Epithelial cell of prostate (primary cell): Measurements from ENCODE around the gene PDILT.
"Not testable (repeated sequence)": the region's sequence is repeated elsewhere in the genome, so short reads cannot be mapped to it uniquely, and the experiment has no call there.

Experiments
- DNase-seq: peaks from one replicate; pipeline ENCODE4 v3.0.0-alpha.2; 2011; ENCODE audit warnings: low read depth, low spot score
- H3K27ac ChIP-seq: fragments of 450-650 bp; 2 replicates; pipeline ENCODE4 v1.5.1; 2017; ENCODE audit warnings: mild to moderate bottlenecking

PDILT gene

DNA sequence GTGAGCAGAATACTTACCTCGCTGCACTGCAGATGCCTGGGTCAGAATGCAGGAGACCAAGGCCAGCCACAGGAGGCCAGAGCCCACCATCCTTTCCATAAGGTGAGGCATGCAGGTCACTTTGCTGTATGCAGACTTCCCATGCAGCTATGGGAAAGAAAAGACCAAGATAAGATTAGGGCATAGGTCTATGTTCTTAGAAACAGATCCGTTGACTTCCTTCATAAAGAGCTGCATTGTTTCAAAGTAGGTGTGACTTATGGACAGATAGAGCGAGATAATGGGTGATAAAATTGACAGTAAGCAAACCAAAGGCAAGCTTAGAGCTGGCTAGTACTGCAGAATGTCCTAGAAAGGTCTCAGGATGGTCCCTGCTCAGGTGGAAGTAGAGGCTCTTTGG is 78.2 kb downstream of the PDILT start:
- no peak for DNase-seq
- H3K27ac ChIP-seq, result no peak overlapping the region

DNA sequence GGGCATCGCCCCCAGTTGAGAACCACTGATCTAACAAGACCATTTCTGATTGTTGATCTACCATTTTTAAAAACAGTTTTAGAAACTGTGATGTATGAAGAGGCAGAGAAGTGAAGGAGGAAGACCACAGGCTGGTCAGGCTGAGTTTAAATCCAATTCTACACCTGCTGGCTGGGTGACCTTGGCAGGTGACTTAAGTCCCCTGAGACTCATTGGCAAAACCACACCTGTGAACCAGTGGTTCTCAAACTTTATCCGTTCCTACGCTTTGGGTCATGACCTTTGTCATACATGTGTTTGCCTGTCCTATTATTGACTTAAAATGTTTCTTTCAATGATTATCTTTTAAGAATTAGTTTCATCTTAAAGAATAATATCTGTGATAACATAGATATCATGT is 79.5 kb downstream of the PDILT start:
- no peak for DNase-seq
- H3K27ac ChIP-seq, result no peak overlapping the region

DNA sequence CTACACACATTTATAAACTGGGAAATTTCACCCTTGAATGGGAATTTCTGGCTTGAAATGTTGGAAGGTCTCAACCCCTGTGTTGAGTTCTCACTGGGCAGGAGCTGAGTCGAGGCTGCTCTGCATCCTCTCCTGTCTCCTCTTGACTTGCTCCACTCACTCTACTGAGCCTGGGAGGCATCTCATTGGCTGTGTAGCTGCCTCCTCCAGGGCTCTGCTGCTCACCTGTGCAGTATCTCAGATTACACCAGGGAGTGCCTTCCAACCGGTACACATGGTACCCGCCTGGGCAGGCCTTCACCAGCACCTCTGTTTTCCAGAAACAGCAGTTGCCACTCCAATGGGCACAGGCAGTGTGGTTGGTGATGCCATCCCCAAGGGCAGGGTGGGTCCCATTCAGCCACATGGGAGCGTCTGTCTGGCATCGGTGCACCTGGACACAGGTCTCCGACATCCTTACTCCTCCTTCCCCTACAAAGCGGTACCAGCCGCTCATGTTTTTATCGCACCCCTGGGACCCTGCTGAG is 80.9 kb downstream of the PDILT start:
- DNase-seq, result no peak

DNA sequence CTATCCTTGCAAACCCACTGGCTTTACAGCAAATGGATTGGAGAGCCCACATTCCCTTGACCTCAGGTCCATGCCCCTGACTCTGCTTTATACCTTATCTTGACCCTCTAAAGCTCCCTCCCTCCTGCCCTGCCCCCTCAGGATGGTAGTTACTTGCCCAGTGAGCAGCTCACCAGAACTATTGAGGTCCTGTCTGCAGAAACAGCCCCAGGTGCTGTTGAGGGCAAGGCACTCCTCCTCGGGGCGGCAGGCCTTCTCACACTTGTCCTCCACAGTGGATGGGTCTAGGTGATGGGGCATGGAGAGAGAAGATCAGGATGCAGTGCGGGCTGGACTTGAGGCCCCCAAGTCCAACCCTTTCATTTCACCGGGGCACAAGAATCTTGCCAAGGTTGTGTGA is 81.8 kb downstream of the PDILT start:
- DNase-seq, result no peak
- H3K27ac ChIP-seq, result no peak overlapping the region

More for the DNA sequence above, 80.9 kb downstream of the PDILT start:
- H3K27ac ChIP-seq, result no peak overlapping the region

DNA sequence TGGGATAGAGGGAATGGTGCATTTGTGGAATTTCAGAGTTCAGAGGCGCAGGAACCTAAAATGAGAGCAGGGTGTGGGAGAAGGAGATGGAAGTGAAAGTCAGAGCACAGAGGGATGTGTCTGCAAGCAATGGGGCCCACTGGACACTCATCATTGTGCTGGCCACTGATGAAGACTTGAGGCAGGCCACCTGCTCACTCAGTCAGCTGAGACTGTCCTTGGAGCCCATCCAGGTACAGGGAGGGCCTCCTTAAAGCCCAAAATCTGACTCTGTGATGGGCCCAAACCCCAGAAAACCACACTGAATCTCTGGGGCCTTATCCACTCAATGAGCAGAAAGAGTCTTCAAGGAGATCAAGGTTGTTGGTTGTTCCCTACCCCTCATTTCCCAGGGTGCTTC is 82.9 kb downstream of the PDILT start:
- no peak for DNase-seq
- no peak overlapping the region for H3K27ac ChIP-seq

DNA sequence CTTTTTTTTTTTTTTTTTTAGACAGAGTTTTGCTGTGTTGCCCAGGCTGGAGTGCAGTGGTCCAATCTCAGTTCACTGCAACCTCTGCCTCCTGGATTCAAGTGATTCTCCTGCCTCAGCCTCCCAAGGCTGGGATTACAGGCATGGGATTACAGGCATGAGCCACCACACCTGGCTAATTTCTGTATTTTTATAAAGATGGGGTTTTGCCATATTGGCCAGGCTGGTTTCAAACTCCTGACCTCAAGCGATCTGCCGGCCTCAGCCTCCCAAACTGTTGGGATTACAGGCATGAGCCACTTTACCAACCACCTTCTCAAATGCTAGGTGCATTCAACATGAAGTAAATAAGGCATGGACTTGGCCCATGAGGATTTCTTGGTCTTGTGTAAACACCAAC is 83.5 kb downstream of the PDILT start:
- H3K27ac ChIP-seq, result not testable (repeated sequence)

DNA sequence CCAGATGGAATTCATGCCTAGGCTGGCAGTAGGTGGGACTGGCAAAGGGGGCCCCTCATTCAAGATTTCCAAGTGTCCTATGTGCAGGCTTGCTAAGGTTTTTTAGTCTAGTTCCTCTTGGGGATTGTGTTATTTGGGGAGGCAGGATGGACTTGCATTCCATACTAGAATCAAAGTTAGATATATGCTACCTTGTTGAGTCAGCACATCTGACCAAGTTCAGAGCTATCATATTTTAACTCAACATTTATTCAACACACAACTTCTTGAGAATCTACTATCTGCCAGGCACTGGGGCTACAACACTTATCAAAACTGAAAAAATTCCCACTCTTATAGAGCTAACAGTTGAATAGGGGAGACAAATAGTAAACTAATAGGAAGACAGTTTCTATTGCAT is 83.9 kb downstream of the PDILT start:
- no peak overlapping the region for H3K27ac ChIP-seq
- no peak for DNase-seq

More for the DNA sequence above, 83.5 kb downstream of the PDILT start:
- not testable (repeated sequence) for DNase-seq

DNA sequence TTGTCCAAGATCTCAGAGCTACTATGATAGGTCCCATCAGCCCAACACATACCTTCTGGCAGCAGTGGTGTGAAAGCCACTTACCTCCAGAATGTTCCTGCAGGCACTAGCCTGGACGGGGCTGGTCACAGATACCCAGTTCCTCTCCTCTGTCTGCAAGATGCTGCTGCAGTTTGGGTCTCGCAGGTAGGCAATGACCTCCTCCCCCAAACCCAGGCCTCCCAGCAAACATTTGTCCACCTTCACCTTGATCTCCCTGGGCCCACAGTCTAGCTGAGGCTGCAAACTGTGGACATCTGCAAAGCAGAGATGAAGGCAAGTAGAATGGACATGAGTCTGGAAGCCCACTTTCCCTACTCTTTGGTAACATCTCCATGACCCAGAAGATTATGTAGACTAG is 84.4 kb downstream of the PDILT start:
- H3K27ac ChIP-seq, result no peak overlapping the region
- no peak for DNase-seq

DNA sequence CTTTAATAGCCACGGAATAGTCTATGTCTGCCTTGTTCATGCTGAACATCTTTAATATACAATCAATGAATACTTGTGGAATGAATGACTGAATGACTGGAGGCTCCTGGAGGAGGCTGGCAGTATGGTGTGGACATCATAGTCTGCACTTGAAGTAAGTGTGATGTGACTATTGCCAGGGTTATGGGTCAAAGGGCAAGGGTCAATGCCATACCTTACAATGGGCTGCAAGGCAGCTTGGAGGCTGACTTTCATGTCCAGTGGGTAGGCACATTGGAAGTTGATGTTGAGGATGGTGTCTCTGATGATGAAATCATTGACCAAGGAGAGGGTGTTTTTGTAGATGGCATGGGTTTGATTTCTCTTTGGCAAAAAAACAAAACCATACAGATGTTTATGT is 85.1 kb downstream of the PDILT start:
- H3K27ac ChIP-seq, result no peak overlapping the region
- DNase-seq, result no peak

DNA sequence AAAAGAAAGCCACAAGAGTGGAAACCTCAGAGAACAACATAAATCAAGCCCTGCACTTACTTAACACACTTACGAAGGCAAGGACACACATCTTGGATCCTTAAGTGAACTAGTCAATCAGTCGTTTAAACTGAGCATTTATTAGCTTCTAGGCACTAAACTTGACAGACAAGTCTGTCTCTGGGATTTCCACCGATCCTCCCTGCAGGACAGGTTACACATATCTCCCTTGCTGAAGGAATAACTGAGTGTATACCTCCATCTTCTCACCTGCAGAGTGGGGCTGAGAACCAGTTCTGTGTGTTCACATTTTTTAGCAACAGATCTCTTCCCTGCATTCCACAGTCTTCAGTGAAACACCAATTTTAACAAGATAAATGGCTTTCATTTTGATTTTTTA is 86.1 kb downstream of the PDILT start:
- no peak overlapping the region for H3K27ac ChIP-seq
- DNase-seq, result no peak

DNA sequence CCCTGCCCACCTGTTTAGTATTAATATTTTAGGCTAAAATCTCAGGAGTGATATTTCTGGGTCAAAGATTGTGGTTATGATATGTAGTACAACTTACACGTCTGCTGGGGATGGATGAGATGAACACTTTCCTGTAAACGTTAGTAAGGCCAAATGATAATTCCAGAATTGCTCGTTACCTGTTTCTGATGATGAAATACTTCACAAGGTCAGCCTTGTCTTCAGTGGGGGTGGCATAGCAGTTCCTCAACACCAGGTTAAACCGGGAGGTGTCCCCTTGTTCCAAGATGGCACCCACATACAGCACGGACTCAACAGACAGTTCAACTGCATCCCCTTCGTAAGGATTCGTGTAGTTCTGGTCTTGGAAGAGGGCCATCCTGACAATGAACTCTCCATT is 86.5 kb downstream of the PDILT start:
- H3K27ac ChIP-seq, result no peak overlapping the region
- DNase-seq, result no peak

DNA sequence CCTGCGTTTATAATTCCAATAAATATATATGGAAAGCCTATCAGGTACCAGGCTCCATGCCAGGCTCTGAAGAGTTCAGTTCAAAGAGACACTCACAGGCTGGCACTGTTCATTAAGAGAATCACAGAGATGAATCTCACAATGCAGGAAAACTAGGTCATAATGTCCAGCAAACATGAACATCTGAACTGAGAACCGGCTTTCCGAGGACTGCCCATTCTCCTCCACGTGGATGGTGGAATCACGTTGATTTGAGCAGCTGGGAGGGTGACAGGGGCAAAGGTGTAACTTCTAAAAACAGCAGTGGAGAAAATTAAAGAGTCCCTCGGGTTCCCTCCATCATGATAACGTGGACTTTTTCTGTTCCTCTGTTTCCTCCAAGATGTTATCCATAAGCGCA is 87.4 kb downstream of the PDILT start:
- H3K27ac ChIP-seq, result no peak overlapping the region
- no peak for DNase-seq

DNA sequence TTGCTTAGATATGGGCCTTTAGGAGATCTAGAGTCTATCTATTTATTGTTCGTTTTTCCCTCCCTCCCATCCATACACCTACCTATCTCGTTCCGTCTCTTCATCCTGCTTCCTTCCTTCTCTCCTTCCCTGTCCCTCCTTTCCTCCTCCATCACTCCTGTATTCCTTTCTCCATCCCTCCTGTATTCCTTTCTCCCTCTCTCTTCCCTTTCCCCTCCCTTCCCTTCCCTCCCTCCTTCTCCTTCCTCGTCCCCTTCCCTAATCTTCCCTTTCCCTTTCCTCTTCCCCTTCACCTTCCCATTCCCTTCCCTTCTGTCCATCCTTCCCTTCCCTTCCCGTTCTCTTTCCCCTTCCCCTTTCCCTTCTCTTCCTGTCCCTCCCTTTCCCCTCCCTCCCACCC is 87.8 kb downstream of the PDILT start:
- DNase-seq, result no peak
- H3K27ac ChIP-seq, result no peak overlapping the region

DNA sequence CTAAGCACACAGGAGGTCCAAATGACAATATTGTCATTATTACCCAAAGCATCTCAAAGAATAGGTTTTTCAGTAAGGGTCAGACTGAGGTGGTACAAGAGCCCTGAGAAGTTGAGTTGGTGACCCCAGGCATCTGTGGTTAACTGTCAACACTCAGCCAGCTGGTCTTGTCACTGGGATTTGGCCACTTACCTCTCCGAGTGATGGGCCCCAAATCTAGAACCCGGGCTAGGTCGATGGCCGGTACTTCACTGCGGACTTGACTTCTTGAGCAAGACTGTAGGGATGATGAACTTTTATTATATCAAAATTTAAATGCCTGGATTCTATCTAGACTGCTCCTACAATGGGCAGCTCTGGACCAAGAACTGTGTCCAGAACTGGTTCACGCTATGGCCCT is 88.8 kb downstream of the PDILT start:
- H3K27ac ChIP-seq, result no peak overlapping the region
- no peak for DNase-seq

DNA sequence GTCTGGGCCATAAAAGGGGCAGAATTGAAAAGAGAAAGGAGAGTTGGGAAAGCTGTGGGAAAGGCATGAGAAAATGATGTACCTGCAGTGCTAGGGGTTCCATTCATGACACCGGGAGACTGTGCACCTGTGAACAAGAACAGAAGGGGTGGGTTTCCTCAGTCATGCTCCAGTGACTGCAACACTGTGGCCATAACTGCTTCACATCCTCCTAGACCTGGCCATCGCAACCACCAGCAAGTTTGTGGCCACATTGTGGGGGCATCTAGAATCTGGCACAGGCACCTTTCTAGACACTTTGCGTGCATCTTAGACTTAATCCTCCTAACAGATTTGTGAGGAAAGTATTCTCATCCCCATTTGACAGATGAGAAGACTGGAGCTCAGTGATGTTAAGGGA is 90.0 kb downstream of the PDILT start:
- no peak for DNase-seq

DNA sequence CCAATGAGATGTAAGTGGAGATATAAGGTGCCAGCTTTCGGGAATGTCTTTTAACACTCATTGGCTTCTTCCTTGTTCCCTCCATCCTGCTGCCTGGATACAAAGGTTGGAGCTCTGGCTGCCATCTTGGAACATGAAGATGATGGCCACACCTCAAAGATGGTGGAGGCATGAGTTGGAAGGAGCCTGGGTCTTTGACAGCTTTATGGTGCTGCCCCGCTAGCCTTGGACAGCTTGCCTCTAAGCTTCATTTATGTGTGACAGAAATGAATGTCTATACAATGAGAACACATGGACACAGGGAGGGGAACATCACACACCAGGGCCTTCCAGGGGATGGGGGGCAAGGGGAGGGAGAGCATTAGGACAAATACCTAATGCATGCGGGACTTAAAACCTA is 90.8 kb downstream of the PDILT start:
- H3K27ac ChIP-seq, result no peak overlapping the region
- DNase-seq, result no peak

More for the DNA sequence above, 90.0 kb downstream of the PDILT start:
- no peak overlapping the region for H3K27ac ChIP-seq

DNA sequence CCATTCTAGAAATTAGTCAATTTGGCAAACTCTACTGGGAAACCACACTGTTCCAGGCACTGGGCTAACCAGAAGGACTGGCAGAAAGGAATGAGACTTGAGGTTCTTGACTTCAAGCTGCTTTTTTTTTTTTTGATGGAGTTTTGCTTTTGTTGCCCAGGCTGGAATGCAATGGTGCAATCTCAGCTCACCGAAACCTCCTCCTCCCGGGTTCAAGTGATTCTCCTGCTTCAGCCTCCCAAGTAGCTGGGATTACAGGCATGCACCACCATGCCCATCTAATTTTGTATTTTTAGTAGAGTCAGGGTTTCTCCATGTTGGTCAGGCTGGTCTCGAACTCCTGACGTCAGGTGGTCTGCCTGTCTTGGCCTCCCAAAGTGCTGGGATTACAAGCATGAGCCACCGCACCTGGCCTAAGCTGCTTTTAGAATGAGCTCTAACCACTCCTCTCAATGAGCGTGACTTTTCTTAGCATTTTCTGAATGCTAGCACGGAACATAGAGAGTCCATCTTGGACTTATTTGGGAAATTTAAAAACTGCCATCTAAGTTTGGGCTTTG is 91.9 kb downstream of the PDILT start:
- H3K27ac ChIP-seq, DNase-seq: not testable (repeated sequence)

DNA sequence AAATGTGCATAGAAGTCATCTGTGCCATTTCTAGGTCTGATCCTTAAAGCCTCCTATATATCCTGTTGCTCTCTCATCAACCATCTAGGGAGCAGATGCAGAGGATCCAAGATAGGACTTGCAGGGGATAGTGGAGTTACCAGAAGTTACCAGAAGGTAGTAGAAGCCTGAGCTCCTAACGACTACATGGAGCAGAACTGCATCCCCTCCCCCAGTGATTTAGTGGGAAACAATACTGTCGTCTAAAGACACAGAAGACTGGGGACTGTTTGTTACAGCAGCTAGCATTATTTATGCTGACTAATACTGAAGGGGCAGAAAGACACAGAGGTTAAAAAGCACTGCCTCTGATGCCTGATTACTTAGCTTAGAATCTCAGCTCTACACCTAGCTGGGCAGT is 93.0 kb downstream of the PDILT start:
- DNase-seq, result no peak
- no peak overlapping the region for H3K27ac ChIP-seq

DNA sequence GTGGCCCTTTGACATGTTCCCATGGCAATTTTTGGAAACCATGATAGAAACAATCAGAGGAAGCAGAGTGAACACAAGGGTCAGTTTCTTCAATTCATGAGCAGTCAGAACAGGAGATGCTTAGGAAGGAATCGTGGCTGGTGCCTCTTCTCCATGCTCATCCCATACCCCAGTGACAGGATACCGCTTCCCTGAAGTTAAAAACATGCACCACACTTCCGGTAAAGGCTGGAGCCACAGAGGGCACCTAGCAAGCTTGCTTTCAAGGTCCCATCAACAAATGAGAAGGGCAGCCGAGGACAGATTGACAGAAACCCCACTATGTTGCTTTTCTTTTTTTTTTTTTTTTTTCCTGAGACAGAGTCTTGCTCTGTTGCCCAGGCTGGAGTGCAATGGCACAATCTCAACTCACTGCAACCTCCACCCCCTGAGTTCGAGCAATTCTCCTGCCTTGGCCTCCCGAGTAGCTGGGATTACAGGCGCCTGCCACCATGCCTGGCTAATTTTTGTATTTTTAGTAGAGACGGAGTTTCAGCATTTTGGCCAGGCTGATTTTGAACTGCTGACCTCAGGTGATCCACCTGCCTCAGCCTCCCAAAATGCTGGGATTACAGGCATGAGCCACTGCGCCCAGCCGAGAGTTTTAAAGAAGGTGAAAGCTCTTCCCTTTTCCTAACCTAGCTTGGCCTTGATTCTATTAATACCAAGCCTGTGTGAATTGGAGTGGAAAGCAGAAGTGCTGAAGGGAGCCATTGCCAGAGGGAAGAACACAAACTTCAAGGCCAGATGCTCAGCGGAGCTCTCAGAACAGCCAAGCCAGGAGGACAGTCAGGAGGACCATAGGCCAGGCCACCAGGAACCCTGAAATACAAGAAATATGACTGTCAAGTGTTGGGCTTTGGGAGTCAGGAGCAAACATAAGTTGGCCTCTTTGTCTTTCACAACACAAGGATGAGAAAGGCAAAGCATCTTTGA is 93.8 kb downstream of the PDILT start:
- DNase-seq, result no peak
- no peak overlapping the region for H3K27ac ChIP-seq

DNA sequence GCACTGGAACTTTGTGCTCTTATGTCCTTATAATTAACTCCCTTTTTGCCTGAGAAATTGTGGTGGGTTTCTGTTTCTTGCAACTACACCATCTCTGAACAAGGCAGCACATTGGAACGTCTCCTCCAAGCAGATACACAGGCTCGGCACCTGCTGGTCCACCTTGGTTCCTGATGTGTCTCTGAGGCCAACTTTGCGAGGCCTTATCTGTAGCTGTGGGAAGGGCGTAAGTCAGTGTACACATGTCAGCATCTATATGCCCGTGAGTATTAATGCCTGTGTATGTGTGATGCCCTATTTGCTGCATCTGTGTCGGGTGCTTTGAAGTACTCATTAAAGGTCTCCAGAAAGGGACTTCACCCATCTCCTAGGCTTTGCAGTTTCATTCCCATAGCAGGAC is 94.8 kb downstream of the PDILT start:
- DNase-seq, result no peak
- H3K27ac ChIP-seq, result no peak overlapping the region
